Activated CD4-positive, alpha-beta T cell treated with anti-CD3 and anti-CD28 coated beads, Interleukin-2, amount 10 ng/mL, durations not matched to agents 7 days and 5 days (primary cell): Measurements from ENCODE around the gene CASS4. TPM values are rescaled to one million over a fixed set of nuclear protein-coding genes. Genes with fewer than 3 reads are reported as not detected.

Source experiments
- CTCF ChIA-PET: fragments of 350-600 bp; sonication (Branson Sonifier 250); formaldehyde crosslinking; loops from one replicate; lab custom pipeline; 2021; ENCODE audit warnings: antibody characterized with exemption; lab: Charles Lee
- POLR2A ChIA-PET: fragments of 350-600 bp; sonication (Branson Sonifier 250); formaldehyde crosslinking; loops from one replicate; lab custom pipeline; 2021; ENCODE audit warnings: antibody characterized with exemption; lab: Charles Lee
- DNase-seq: peaks from one replicate; pipeline ENCODE4 v3.0.0-alpha.2; 2020
- H3K27ac Mint-ChIP-seq: one replicate; pipeline ENCODE4 v1.8.0; 2021; ENCODE audit warnings: mild to moderate bottlenecking, moderate library complexity, mixed read lengths
- H3K27me3 Mint-ChIP-seq: one replicate; pipeline ENCODE4 v1.8.0; 2021; ENCODE audit warnings: mixed read lengths
- H3K36me3 Mint-ChIP-seq: one replicate; pipeline ENCODE4 v1.8.0; 2021; ENCODE audit warnings: low read depth, mixed read lengths
- H3K4me1 Mint-ChIP-seq: one replicate; pipeline ENCODE4 v1.8.0; 2021; ENCODE audit warnings: mixed read lengths
- H3K4me3 Mint-ChIP-seq: one replicate; pipeline ENCODE4 v1.8.0; 2021; ENCODE audit warnings: mild to moderate bottlenecking, moderate library complexity, mixed read lengths
- H3K9me3 Mint-ChIP-seq: one replicate; pipeline ENCODE4 v1.8.0; 2021; ENCODE audit warnings: mixed read lengths
- total RNA-seq, 2 experiments: library from RNA; stranded (reverse); gene quantifications; one replicate each; pipeline ENCODE4 v1.2.3, GENCODE V29; 2021

Gene CASS4
- total RNA-seq, 2 experiments from 2014 or later = 8.6 to 9.0 TPM

- H3K36me3 Mint-ChIP-seq = peaks cover 20% of the 10 kb centered on the region
- DNase-seq = no peak
- H3K9me3 Mint-ChIP-seq = peaks cover 2% of the 10 kb centered on the region
- CTCF ChIA-PET = interaction anchor here (0.7 to 1.4 kb wide), 3 partner anchors 11 to 25 kb away, joined by 3 to 4 read pairs (median 3); no protein-coding TSS in a partner anchor
- peak overlapping the region; percentile 73 for H3K27ac Mint-ChIP-seq
- peaks cover 53% of the 10 kb centered on the region for H3K4me1 Mint-ChIP-seq
- H3K27me3 Mint-ChIP-seq = no peaks in the 10 kb centered on the region
- no peak overlapping the region for H3K4me3 Mint-ChIP-seq
- POLR2A ChIA-PET = no interaction called here
Observed at GRCh38 chr20:56458206-56458821, 46.3 kb downstream of the CASS4 start.

- DNase-seq = peak; percentile 73
- H3K27me3 Mint-ChIP-seq = no peaks in the 10 kb centered on the region
- ChIA-PET CTCF (interaction anchor here (0.5 to 0.9 kb wide), 2 partner anchors 12 to 36 kb away, joined by 3 read pairs; no protein-coding TSS in a partner anchor), POLR2A (no interaction called here)
- H3K27ac Mint-ChIP-seq = peak overlapping the region; percentile 74
- H3K36me3 Mint-ChIP-seq = peaks cover 19% of the 10 kb centered on the region
- H3K4me3 Mint-ChIP-seq = no peak overlapping the region
- no peaks in the 10 kb centered on the region for H3K9me3 Mint-ChIP-seq
- H3K4me1 Mint-ChIP-seq = peaks cover 55% of the 10 kb centered on the region
Observed at GRCh38 chr20:56460459-56460858, 48.4 kb downstream of the CASS4 start.

GRCh38 chr20:56461576-56461975, 49.5 kb downstream of the CASS4 start:
- no peak overlapping the region for H3K4me3 Mint-ChIP-seq
- no peak overlapping the region for H3K27ac Mint-ChIP-seq
- ChIA-PET CTCF (no interaction called here), POLR2A (no interaction called here)
- H3K36me3 Mint-ChIP-seq = peaks cover 16% of the 10 kb centered on the region
- H3K9me3 Mint-ChIP-seq = no peaks in the 10 kb centered on the region
- H3K27me3 Mint-ChIP-seq = no peaks in the 10 kb centered on the region
- peaks cover 61% of the 10 kb centered on the region for H3K4me1 Mint-ChIP-seq
- DNase-seq = no peak

- H3K4me3 Mint-ChIP-seq = peak overlapping the region; percentile 55
Observed at GRCh38 chr20:56463428-56463827, 51.4 kb downstream of the CASS4 start.

GRCh38 chr20:56465997-56466396, 53.9 kb downstream of the CASS4 start:
- H3K4me3 Mint-ChIP-seq = no peak overlapping the region
- no peaks in the 10 kb centered on the region for H3K27me3 Mint-ChIP-seq
- ChIA-PET CTCF (interaction anchor here (1.0 to 1.1 kb wide), 2 partner anchors 19 to 23 kb away, joined by 3 read pairs; no protein-coding TSS in a partner anchor), POLR2A (no interaction called here)
- H3K27ac Mint-ChIP-seq = no peak overlapping the region
- H3K36me3 Mint-ChIP-seq = peaks cover 9% of the 10 kb centered on the region
- H3K9me3 Mint-ChIP-seq = no peaks in the 10 kb centered on the region
- H3K4me1 Mint-ChIP-seq = peaks cover 64% of the 10 kb centered on the region
- DNase-seq = no peak

More at GRCh38 chr20:56463428-56463827, 51.4 kb downstream of the CASS4 start:
- peak overlapping the region; percentile 75 for H3K27ac Mint-ChIP-seq
- ChIA-PET POLR2A (no interaction called here), CTCF (interaction anchor here (1.8 to 1.9 kb wide), 2 partner anchors 9 to 11 kb away, joined by 6 to 7 read pairs; no protein-coding TSS in a partner anchor)
- peaks cover 60% of the 10 kb centered on the region for H3K4me1 Mint-ChIP-seq
- H3K9me3 Mint-ChIP-seq = no peaks in the 10 kb centered on the region
- peak; percentile 58 for DNase-seq
- peaks cover 14% of the 10 kb centered on the region for H3K36me3 Mint-ChIP-seq
- H3K27me3 Mint-ChIP-seq = no peaks in the 10 kb centered on the region

GRCh38 chr20:56467968-56468315, 55.9 kb downstream of the CASS4 start:
- Mint-ChIP-seq H3K4me1 (peaks cover 52% of the 10 kb centered on the region), H3K4me3 (peak overlapping the region; percentile 94), H3K36me3 (peaks cover 11% of the 10 kb centered on the region), H3K9me3 (no peaks in the 10 kb centered on the region), H3K27me3 (no peaks in the 10 kb centered on the region), H3K27ac (peak overlapping the region; percentile 97)
- DNase-seq = no peak
- POLR2A ChIA-PET = interaction anchor here (0.6 kb wide), 2 partner anchors 76 to 1768 kb away, joined by 3 read pairs; partner anchors contain the start of genes AURKA and CSTF1
- CTCF ChIA-PET = no interaction called here

- peak within 1 kb of the TSS; percentile 94 for H3K4me3 Mint-ChIP-seq
- POLR2A ChIA-PET = interaction anchor here (0.6 kb wide), 2 partner anchors 76 to 1768 kb away, joined by 3 read pairs; partner anchors contain the start of genes AURKA and CSTF1
- H3K9me3 Mint-ChIP-seq = no peaks in the 10 kb centered on the region
- peaks cover 46% of the 10 kb centered on the region for H3K4me1 Mint-ChIP-seq
- H3K27ac Mint-ChIP-seq = peak within 1 kb of the TSS; percentile 97
- H3K27me3 Mint-ChIP-seq = no peaks in the 10 kb centered on the region
- peaks cover 11% of the 10 kb centered on the region for H3K36me3 Mint-ChIP-seq
- CTCF ChIA-PET = interaction anchor here (0.6 kb wide), 1 partner anchor 53 kb away, joined by 3 read pairs; no protein-coding TSS in a partner anchor
- peak; percentile 95 for DNase-seq
Observed at GRCh38 chr20:56468316-56469076, 56.4 kb downstream of the CASS4 start, which contains the start of gene RTF2. TSS of gene RTF2 (plus strand) at chr20:56468627. CDS start at chr20:56468698, 71 bp downstream.

GRCh38 chr20:56469077-56469449, 57.0 kb downstream of the CASS4 start:
- H3K27ac Mint-ChIP-seq = peak overlapping the region; percentile 97
- H3K4me1 Mint-ChIP-seq = peaks cover 41% of the 10 kb centered on the region
- no peak for DNase-seq
- no peaks in the 10 kb centered on the region for H3K27me3 Mint-ChIP-seq
- H3K9me3 Mint-ChIP-seq = no peaks in the 10 kb centered on the region
- CTCF ChIA-PET = interaction anchor here (0.6 to 1.6 kb wide), 3 partner anchors 10 to 56 kb away, joined by 3 to 5 read pairs (median 3); no protein-coding TSS in a partner anchor
- POLR2A ChIA-PET = no interaction called here
- H3K4me3 Mint-ChIP-seq = peak overlapping the region; percentile 94
- H3K36me3 Mint-ChIP-seq = peaks cover 13% of the 10 kb centered on the region

GRCh38 chr20:56483970-56484369, 71.9 kb downstream of the CASS4 start:
- DNase-seq = peak; percentile 30
- H3K27ac Mint-ChIP-seq = peak overlapping the region; percentile 87
- ChIA-PET POLR2A (no interaction called here), CTCF (no interaction called here)
- H3K36me3 Mint-ChIP-seq = peaks cover 69% of the 10 kb centered on the region
- H3K9me3 Mint-ChIP-seq = no peaks in the 10 kb centered on the region
- H3K4me3 Mint-ChIP-seq = peak overlapping the region; percentile 64
- H3K27me3 Mint-ChIP-seq = no peaks in the 10 kb centered on the region
- H3K4me1 Mint-ChIP-seq = peaks cover 34% of the 10 kb centered on the region

GRCh38 chr20:56487216-56487615, 75.2 kb downstream of the CASS4 start:
- Mint-ChIP-seq H3K4me1 (peaks cover 32% of the 10 kb centered on the region), H3K36me3 (peaks cover 62% of the 10 kb centered on the region)

GRCh38 chr20:56488566-56488965, 76.5 kb downstream of the CASS4 start:
- POLR2A ChIA-PET = no interaction called here
- Mint-ChIP-seq H3K36me3 (peaks cover 54% of the 10 kb centered on the region), H3K27ac (no peak overlapping the region), H3K4me3 (no peak overlapping the region), H3K27me3 (no peaks in the 10 kb centered on the region), H3K9me3 (no peaks in the 10 kb centered on the region), H3K4me1 (peaks cover 20% of the 10 kb centered on the region)
- DNase-seq = no peak
- CTCF ChIA-PET = interaction anchor here (0.7 kb wide), 1 partner anchor 949 kb away, joined by 7 read pairs; no protein-coding TSS in a partner anchor

More at GRCh38 chr20:56487216-56487615, 75.2 kb downstream of the CASS4 start:
- H3K4me3 Mint-ChIP-seq = no peak overlapping the region
- POLR2A ChIA-PET = no interaction called here
- CTCF ChIA-PET = no interaction called here
- H3K27ac Mint-ChIP-seq = no peak overlapping the region
- no peak for DNase-seq
- H3K9me3 Mint-ChIP-seq = no peaks in the 10 kb centered on the region
- H3K27me3 Mint-ChIP-seq = no peaks in the 10 kb centered on the region

- CTCF ChIA-PET = no interaction called here
- Mint-ChIP-seq H3K4me1 (peaks cover 15% of the 10 kb centered on the region), H3K27ac (no peak overlapping the region), H3K27me3 (no peaks in the 10 kb centered on the region), H3K9me3 (peaks cover 3% of the 10 kb centered on the region), H3K36me3 (peaks cover 22% of the 10 kb centered on the region), H3K4me3 (no peak overlapping the region)
- POLR2A ChIA-PET = no interaction called here
- no peak for DNase-seq
Observed at GRCh38 chr20:56501116-56501515, 89.1 kb downstream of the CASS4 start.

- Mint-ChIP-seq H3K4me1 (peaks cover 16% of the 10 kb centered on the region), H3K27ac (no peak overlapping the region), H3K4me3 (no peak overlapping the region), H3K36me3 (peaks cover 7% of the 10 kb centered on the region), H3K9me3 (no peaks in the 10 kb centered on the region), H3K27me3 (no peaks in the 10 kb centered on the region)
- CTCF ChIA-PET = no interaction called here
- no peak for DNase-seq
- POLR2A ChIA-PET = no interaction called here
Observed at GRCh38 chr20:56503916-56504315, 91.9 kb downstream of the CASS4 start.
